GM12891 (cell line): ENCODE results near the gene MAP3K7CL.

Experiments
- POLR2A ChIP-seq: IDR thresholded peaks from 2 replicates; pipeline ENCODE4 v1.6.1; 2011; ENCODE audit warnings: low read depth, low read length, control low read depth
- POLR2AphosphoS5 ChIP-seq: IDR thresholded peaks from 2 replicates; pipeline ENCODE4 v1.6.1; 2011; ENCODE audit warnings: low read depth, low read length, control low read depth
- TAF1 ChIP-seq: IDR thresholded peaks from 2 replicates; pipeline ENCODE4 v1.6.1; 2011; ENCODE audit warnings: low read depth, low read length, control low read depth

GRCh38 chr21:29196670-29197191 lies 66.3 kb downstream of the MAP3K7CL start:
- no peak for TF ChIP-seq TAF1
- TF ChIP-seq POLR2A = no peak
- no peak; the same call in 1 of the 2 replicates for TF ChIP-seq POLR2AphosphoS5
